ENCODE results near the gene UBE3A. TPM values are rescaled to one million over a fixed set of nuclear protein-coding genes. Genes with fewer than 3 reads are reported as not detected.
A peak's percentile ranks its signal among the peaks of the same experiment; 100 is the strongest.

The UBE3A gene
- total and polyA plus RNA-seq, 9 of the 15 experiments (the other 6 are each of a cell fraction or from before 2014, with no cell fraction given) = 29.3 to 103 (median 60.2) TPM

DNA sequence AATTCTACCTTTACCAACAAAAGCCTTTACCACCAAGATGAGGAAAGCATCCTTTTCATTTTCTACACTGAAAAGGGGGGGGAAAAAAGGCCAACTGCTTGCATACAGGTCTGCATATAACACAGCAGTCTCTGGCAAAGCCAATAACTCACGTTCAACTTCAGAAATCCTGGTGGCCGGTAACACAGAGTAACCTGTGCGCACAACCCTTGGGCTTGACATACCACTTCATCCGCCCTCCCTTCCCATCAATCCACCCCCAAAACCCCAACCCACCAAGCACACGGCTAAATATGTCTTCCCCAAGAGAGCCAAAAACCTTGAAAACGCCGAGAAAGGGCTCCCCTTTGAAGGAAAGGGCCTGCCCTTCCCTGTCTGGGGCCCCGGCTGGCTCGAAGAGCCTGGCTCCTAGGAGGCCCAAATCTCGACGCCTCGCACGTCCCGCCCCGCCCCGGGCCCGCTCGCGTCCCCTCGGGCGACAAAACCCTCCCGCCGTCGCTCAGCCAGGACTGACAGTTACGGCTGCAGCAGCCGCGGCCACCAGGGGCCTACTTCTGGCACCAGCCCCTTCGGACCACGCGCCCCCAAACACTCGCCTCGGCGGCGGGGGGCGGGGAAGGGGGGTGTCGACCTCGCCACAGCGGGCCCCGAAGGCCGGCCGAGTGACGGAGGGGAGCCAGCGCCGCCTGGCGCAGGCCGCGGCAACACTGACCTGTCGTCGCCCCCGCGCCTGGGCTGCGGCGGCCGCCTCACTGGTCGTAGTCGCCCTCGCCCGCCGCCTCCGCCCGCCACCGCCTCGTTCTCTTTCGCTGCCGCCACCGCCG lies 835 bp downstream of the UBE3A start (continued):
- TF ChIP-seq, protein P1, sequence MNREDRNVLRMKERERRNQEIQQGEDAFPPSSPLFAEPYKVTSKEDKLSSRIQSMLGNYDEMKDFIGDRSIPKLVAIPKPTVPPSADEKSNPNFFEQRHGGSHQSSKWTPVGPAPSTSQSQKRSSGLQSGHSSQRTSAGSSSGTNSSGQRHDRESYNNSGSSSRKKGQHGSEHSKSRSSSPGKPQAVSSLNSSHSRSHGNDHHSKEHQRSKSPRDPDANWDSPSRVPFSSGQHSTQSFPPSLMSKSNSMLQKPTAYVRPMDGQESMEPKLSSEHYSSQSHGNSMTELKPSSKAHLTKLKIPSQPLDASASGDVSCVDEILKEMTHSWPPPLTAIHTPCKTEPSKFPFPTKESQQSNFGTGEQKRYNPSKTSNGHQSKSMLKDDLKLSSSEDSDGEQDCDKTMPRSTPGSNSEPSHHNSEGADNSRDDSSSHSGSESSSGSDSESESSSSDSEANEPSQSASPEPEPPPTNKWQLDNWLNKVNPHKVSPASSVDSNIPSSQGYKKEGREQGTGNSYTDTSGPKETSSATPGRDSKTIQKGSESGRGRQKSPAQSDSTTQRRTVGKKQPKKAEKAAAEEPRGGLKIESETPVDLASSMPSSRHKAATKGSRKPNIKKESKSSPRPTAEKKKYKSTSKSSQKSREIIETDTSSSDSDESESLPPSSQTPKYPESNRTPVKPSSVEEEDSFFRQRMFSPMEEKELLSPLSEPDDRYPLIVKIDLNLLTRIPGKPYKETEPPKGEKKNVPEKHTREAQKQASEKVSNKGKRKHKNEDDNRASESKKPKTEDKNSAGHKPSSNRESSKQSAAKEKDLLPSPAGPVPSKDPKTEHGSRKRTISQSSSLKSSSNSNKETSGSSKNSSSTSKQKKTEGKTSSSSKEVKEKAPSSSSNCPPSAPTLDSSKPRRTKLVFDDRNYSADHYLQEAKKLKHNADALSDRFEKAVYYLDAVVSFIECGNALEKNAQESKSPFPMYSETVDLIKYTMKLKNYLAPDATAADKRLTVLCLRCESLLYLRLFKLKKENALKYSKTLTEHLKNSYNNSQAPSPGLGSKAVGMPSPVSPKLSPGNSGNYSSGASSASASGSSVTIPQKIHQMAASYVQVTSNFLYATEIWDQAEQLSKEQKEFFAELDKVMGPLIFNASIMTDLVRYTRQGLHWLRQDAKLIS (CRISPR knock-in tag; IDR thresholded peaks at IDR 0.05) = no peak
- no peak for TF ChIP-seq ZFP1 (CRISPR knock-in tag; IDR thresholded peaks at IDR 0.05)
- no peak for TF ChIP-seq FOXM1 (IDR thresholded peaks at IDR 0.05; ENCODE audit: low read depth)
- TF ChIP-seq FOXM1 (CRISPR knock-in tag; IDR thresholded peaks at IDR 0.05; ENCODE audit: low read depth) = no peak
- no peak for TF ChIP-seq TEAD2 (tag; IDR thresholded peaks at IDR 0.05)
- TF ChIP-seq SMARCA4 (IDR thresholded peaks at IDR 0.05) = no peak
- TF ChIP-seq HNRNPLL (IDR thresholded peaks at IDR 0.05; ENCODE audit: low read depth, low read length, poor library complexity, severe bottlenecking) = no peak
- TF ChIP-seq CBFA2T3 (IDR thresholded peaks at IDR 0.05) = no peak
- peak; percentile 19 for TF ChIP-seq CCNT2 (IDR thresholded peaks at IDR 0.05; ENCODE audit: borderline replicate concordance, extremely low read depth, insufficient read length, low read depth, low read length)
- TF ChIP-seq PYGO2 (tag; IDR thresholded peaks at IDR 0.05) = no peak
- TF ChIP-seq ILK (tag; IDR thresholded peaks at IDR 0.05; ENCODE audit: borderline replicate concordance, low read depth) = no peak
- TF ChIP-seq CEBPB (tag; IDR thresholded peaks at IDR 0.05) = no peak
- no peak for TF ChIP-seq NCOA1 (IDR thresholded peaks at IDR 0.05; ENCODE audit: low read depth)
- no peak for TF ChIP-seq BRD9 (IDR thresholded peaks at IDR 0.05; ENCODE audit: low read depth, partially characterized antibody)
- no peak for TF ChIP-seq HMG20B (CRISPR knock-in tag; IDR thresholded peaks at IDR 0.05)
- TF ChIP-seq, protein P2, sequence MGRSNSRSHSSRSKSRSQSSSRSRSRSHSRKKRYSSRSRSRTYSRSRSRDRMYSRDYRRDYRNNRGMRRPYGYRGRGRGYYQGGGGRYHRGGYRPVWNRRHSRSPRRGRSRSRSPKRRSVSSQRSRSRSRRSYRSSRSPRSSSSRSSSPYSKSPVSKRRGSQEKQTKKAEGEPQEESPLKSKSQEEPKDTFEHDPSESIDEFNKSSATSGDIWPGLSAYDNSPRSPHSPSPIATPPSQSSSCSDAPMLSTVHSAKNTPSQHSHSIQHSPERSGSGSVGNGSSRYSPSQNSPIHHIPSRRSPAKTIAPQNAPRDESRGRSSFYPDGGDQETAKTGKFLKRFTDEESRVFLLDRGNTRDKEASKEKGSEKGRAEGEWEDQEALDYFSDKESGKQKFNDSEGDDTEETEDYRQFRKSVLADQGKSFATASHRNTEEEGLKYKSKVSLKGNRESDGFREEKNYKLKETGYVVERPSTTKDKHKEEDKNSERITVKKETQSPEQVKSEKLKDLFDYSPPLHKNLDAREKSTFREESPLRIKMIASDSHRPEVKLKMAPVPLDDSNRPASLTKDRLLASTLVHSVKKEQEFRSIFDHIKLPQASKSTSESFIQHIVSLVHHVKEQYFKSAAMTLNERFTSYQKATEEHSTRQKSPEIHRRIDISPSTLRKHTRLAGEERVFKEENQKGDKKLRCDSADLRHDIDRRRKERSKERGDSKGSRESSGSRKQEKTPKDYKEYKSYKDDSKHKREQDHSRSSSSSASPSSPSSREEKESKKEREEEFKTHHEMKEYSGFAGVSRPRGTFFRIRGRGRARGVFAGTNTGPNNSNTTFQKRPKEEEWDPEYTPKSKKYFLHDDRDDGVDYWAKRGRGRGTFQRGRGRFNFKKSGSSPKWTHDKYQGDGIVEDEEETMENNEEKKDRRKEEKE (IDR thresholded peaks at IDR 0.05; ENCODE audit: borderline replicate concordance in 1 of 2, control insufficient read depth in 1 of 2, low read depth in 2 of 2, low read length in 1 of 2) = no peak
- TF ChIP-seq, protein P3, sequence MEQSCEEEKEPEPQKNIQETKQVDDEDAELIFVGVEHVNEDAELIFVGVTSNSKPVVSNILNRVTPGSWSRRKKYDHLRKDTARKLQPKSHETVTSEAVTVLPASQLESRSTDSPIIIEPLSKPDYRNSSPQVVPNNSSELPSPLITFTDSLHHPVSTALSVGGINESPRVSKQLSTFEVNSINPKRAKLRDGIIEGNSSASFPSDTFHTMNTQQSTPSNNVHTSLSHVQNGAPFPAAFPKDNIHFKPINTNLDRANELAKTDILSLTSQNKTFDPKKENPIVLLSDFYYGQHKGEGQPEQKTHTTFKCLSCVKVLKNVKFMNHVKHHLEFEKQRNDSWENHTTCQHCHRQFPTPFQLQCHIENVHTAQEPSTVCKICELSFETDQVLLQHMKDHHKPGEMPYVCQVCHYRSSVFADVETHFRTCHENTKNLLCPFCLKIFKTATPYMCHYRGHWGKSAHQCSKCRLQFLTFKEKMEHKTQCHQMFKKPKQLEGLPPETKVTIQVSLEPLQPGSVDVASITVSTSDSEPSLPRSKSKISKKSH (CRISPR knock-in tag; IDR thresholded peaks at IDR 0.05) = no peak
- TF ChIP-seq GTF2A2 (tag; IDR thresholded peaks at IDR 0.05) = no peak
- peak; percentile 37; the same call in 1 of the 2 replicates for TF ChIP-seq MYC (IDR thresholded peaks at IDR 0.05; ENCODE audit: low read depth, low read length)
- TF ChIP-seq MYC (CRISPR knock-in tag; IDR thresholded peaks at IDR 0.05; ENCODE audit: borderline replicate concordance, low read depth) = no peak
